Measurements from ENCODE around the gene SMAD5.

The SMAD5 gene

GRCh38 chr5:136228136-136228757 is 95.6 kb downstream of the SMAD5 start:
- DNase-seq: no peak

GRCh38 chr5:136230176-136230575 is 97.5 kb downstream of the SMAD5 start:
- DNase-seq: no peak

- no peak for DNase-seq
These were observed 99.7 kb downstream of the SMAD5 start for GRCh38 chr5:136232316-136232715.
